Activated CD8-positive, alpha-beta T cell treated with anti-CD3 and anti-CD28 coated beads for 36 hours (primary cell): ENCODE data around the gene EWSR1. TPM values are rescaled to one million over a fixed set of nuclear protein-coding genes. Genes with fewer than 3 reads are reported as not detected.

ENCODE experiments used
- ATAC-seq: fragments of 200-7000 bp; cut with Tn5 transposase; one replicate; pipeline ENCODE4 v1.10.0; 2021; ENCODE audit warnings: mild to moderate bottlenecking, moderate library complexity
- CTCF ChIA-PET: fragments of 350-600 bp; sonication (Branson Sonifier 250); formaldehyde crosslinking; loops from one replicate; lab custom pipeline; 2021; ENCODE audit warnings: antibody characterized with exemption; lab: Charles Lee
- POLR2A ChIA-PET: fragments of 350-600 bp; sonication (Branson Sonifier 250); formaldehyde crosslinking; loops from one replicate; lab custom pipeline; 2021; ENCODE audit warnings: antibody characterized with exemption; lab: Charles Lee
- DNase-seq: peaks from one replicate; pipeline ENCODE4 v3.0.0-alpha.2; 2020
- H3K27ac Mint-ChIP-seq: one replicate; pipeline ENCODE4 v1.8.0; 2021; ENCODE audit warnings: mild to moderate bottlenecking, mixed read lengths
- H3K27me3 Mint-ChIP-seq: one replicate; pipeline ENCODE4 v1.8.0; 2021; ENCODE audit warnings: mixed read lengths
- H3K36me3 Mint-ChIP-seq: one replicate; pipeline ENCODE4 v1.8.0; 2021; ENCODE audit warnings: low read depth, mixed read lengths
- H3K4me1 Mint-ChIP-seq: one replicate; pipeline ENCODE4 v1.8.0; 2021; ENCODE audit warnings: low read depth, mixed read lengths
- H3K4me3 Mint-ChIP-seq: one replicate; pipeline ENCODE4 v1.8.0; 2021; ENCODE audit warnings: mild to moderate bottlenecking, moderate library complexity, mixed read lengths
- H3K9me3 Mint-ChIP-seq: one replicate; pipeline ENCODE4 v1.8.0; 2021; ENCODE audit warnings: mixed read lengths
- CTCF ChIP-seq: fragments of 200-600 bp; IDR thresholded peaks from one replicate; pipeline ENCODE4 v1.8.0; 2022; ENCODE audit warnings: antibody characterized with exemption, mild to moderate bottlenecking
- intact Hi-C: fragments of 100-400 bp; cut with micrococcal nuclease; formaldehyde crosslinking; loops from one replicate; pipeline ENCODE4 v1.10.0; 2022
- total RNA-seq, 2 experiments: library from RNA; stranded (reverse); gene quantifications; one replicate each; pipeline ENCODE4 v1.2.3, GENCODE V29; 2021

Gene EWSR1
- total RNA-seq, 2 experiments from 2014 or later = 307 to 315 TPM

DNA sequence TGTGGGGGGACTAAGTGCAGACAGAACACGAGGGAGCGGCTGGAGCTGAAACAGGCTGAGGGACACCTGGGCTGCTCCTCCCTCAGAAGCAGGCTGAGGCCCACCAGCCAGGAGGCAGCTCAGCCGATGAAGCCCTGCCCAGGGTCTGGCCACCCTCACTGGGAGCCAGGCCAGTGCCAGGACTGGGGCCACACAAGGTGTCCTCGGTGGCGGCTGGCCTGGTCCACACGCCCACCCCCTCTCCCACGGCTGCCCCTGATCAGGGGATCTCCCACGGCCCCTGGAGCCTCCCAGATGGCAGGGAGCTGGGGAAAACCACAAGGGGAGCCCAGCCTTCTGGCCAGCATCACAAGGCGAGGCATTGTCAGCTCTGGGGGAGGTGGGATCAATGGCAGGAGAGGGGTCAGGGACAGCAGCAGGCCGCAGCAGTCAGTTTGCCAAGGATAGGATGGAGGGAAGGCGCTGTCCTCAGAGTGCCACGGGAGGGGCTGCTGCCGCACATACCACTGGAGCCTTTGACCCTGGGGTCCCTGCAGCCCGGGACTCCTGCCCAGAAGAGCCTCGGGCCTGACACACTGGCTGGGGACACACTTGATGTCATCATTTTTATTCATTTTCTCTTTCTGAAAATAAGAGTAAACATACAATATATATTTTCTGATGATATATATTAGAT, 59.2 kb downstream of the EWSR1 start:
- CTCF ChIA-PET = interaction anchor here (1.3 kb wide), 1 partner anchor 26 kb away, joined by 3 read pairs; no protein-coding TSS in a partner anchor
- no peaks in the 10 kb centered on the region for H3K4me1 Mint-ChIP-seq
- POLR2A ChIA-PET = no interaction called here

GRCh38 chr22:29328055-29328454, 60.0 kb downstream of the EWSR1 start:
- ChIA-PET CTCF (interaction anchor here (1.3 kb wide), 1 partner anchor 25 kb away, joined by 3 read pairs; no protein-coding TSS in a partner anchor), POLR2A (no interaction called here)
- DNase-seq = no peak
- no peak for TF ChIP-seq CTCF
- Mint-ChIP-seq H3K27ac (no peak overlapping the region), H3K9me3 (no peaks in the 10 kb centered on the region), H3K4me3 (no peak overlapping the region), H3K27me3 (no peaks in the 10 kb centered on the region), H3K4me1 (no peaks in the 10 kb centered on the region), H3K36me3 (peaks cover 3% of the 10 kb centered on the region)
- no peak for ATAC-seq
- intact Hi-C loops = no loop called here

More for the DNA sequence above, 59.2 kb downstream of the EWSR1 start:
- Mint-ChIP-seq H3K36me3 (peaks cover 3% of the 10 kb centered on the region), H3K27me3 (no peaks in the 10 kb centered on the region), H3K27ac (no peak overlapping the region), H3K9me3 (no peaks in the 10 kb centered on the region), H3K4me3 (no peak overlapping the region)
- no peak for TF ChIP-seq CTCF
- no peak for DNase-seq
- ATAC-seq = no peak
- intact Hi-C loops = no loop called here

- Mint-ChIP-seq H3K36me3 (peaks cover 3% of the 10 kb centered on the region), H3K27ac (no peak overlapping the region), H3K9me3 (no peaks in the 10 kb centered on the region), H3K4me1 (no peaks in the 10 kb centered on the region), H3K4me3 (no peak overlapping the region), H3K27me3 (no peaks in the 10 kb centered on the region)
- POLR2A ChIA-PET = no interaction called here
- no peak for ATAC-seq
- TF ChIP-seq CTCF = no peak
- intact Hi-C loops = no loop called here
- DNase-seq = no peak
- CTCF ChIA-PET = no interaction called here
Measured at GRCh38 chr22:29328566-29329500, 60.8 kb downstream of the EWSR1 start.

DNA sequence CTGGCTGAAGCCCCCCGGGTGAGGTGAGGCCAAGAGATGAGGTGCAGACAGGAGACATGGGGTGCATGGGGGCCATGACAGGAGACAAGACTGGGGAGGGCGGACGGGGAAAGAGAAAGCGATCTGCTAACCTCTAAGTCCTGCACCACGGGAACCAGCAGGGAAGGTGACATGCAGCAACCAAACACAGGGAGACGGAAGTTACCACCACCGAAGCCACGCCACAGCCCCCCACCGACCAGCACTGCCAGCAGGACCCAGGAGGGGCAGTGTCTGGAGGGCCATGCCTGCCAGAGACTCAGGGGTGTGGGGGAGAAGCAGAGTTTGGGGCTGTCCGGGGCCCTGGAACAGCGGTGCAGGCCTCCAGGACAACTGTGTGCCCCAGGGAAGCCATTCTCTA, 61.5 kb downstream of the EWSR1 start:
- H3K36me3 Mint-ChIP-seq = peaks cover 5% of the 10 kb centered on the region
- no peak overlapping the region for H3K27ac Mint-ChIP-seq

More for the DNA sequence above, 61.5 kb downstream of the EWSR1 start:
- DNase-seq (no peak), ATAC-seq (no peak)
- Mint-ChIP-seq H3K4me1 (no peaks in the 10 kb centered on the region), H3K27me3 (no peaks in the 10 kb centered on the region), H3K9me3 (no peaks in the 10 kb centered on the region), H3K4me3 (no peak overlapping the region)
- intact Hi-C loops = no loop called here
- POLR2A ChIA-PET = no interaction called here
- CTCF ChIA-PET = no interaction called here
- TF ChIP-seq CTCF = no peak
